ENCODE measurements around the gene SLC2A6. TPM values are rescaled to one million over a fixed set of nuclear protein-coding genes. Genes with fewer than 3 reads are reported as not detected.

Gene SLC2A6
- total RNA-seq, 4 donors from 2014 or later = 0.29 to 3.7 (median 0.49) TPM

GRCh38 chr9:133489253-133490190, 10.6 kb upstream of the SLC2A6 start:
- Histone ChIP-seq H3K27ac (no peak overlapping the region), H3K4me3 (no peak overlapping the region), H3K27me3 (peaks cover 20% of the 10 kb centered on the region), H3K36me3 (no peaks in the 10 kb centered on the region), H3K4me1 (peaks cover 11% of the 10 kb centered on the region), H3K9me3 (no peaks in the 10 kb centered on the region)
- WGBS = 83% methylated on average over 17 of the region's 19 CpGs
- no peak for DNase-seq (ENCODE audit: low spot score in 2 of 2)
- TF ChIP-seq POLR2A (IDR thresholded peaks at IDR 0.05) (no peak), POLR2AphosphoS5 (IDR thresholded peaks at IDR 0.05) (no peak), CTCF (IDR thresholded peaks at IDR 0.05) (no peak), EP300 (IDR thresholded peaks at IDR 0.05) (no peak)

- H3K36me3 ChIP-seq = no peaks in the 10 kb centered on the region
- TF ChIP-seq POLR2A (IDR thresholded peaks at IDR 0.05) (no peak), EP300 (IDR thresholded peaks at IDR 0.05) (no peak), CTCF (IDR thresholded peaks at IDR 0.05) (no peak), POLR2AphosphoS5 (IDR thresholded peaks at IDR 0.05) (no peak)
- no peak overlapping the region for H3K27ac ChIP-seq
- H3K4me1 ChIP-seq = peaks cover 11% of the 10 kb centered on the region
- 88% methylated on average over 16 of the region's 18 CpGs for WGBS
- no peak for DNase-seq (ENCODE audit: low spot score in 2 of 2)
- peaks cover 14% of the 10 kb centered on the region for H3K27me3 ChIP-seq
- H3K4me3 ChIP-seq = no peak overlapping the region
- H3K9me3 ChIP-seq = no peaks in the 10 kb centered on the region
Observed at GRCh38 chr9:133488686-133489252, 9.9 kb upstream of the SLC2A6 start.

- WGBS = 78% methylated on average over 3 of the region's 8 CpGs
Observed at GRCh38 chr9:133487331-133487725, 8.4 kb upstream of the SLC2A6 start.

GRCh38 chr9:133485531-133486260, 6.8 kb upstream of the SLC2A6 start:
- no peaks in the 10 kb centered on the region for H3K4me1 ChIP-seq
- no peak overlapping the region for H3K4me3 ChIP-seq
- no peak overlapping the region for H3K27ac ChIP-seq
- no peaks in the 10 kb centered on the region for H3K9me3 ChIP-seq
- DNase-seq (ENCODE audit: low spot score in 2 of 2) = no peak
- WGBS = no CpG with 5 or more reads among the region's 25 CpGs
- no peaks in the 10 kb centered on the region for H3K36me3 ChIP-seq
- no peak for TF ChIP-seq POLR2A (IDR thresholded peaks at IDR 0.05)
- no peak for TF ChIP-seq EP300 (IDR thresholded peaks at IDR 0.05)
- no peak for TF ChIP-seq POLR2AphosphoS5 (IDR thresholded peaks at IDR 0.05)
- no peak for TF ChIP-seq CTCF (IDR thresholded peaks at IDR 0.05)
- peaks cover 17% of the 10 kb centered on the region for H3K27me3 ChIP-seq

More at GRCh38 chr9:133487331-133487725, 8.4 kb upstream of the SLC2A6 start:
- Histone ChIP-seq H3K27ac (no peak overlapping the region), H3K27me3 (peaks cover 14% of the 10 kb centered on the region), H3K9me3 (no peaks in the 10 kb centered on the region), H3K4me3 (no peak overlapping the region), H3K4me1 (peaks cover 4% of the 10 kb centered on the region), H3K36me3 (no peaks in the 10 kb centered on the region)
- TF ChIP-seq EP300 (IDR thresholded peaks at IDR 0.05) (no peak), POLR2AphosphoS5 (IDR thresholded peaks at IDR 0.05) (no peak), CTCF (IDR thresholded peaks at IDR 0.05) (no peak), POLR2A (IDR thresholded peaks at IDR 0.05) (no peak)
- no peak for DNase-seq (ENCODE audit: low spot score in 2 of 2)
